ENCODE measurements around the gene CLK3. TPM values are rescaled to one million over a fixed set of nuclear protein-coding genes. Genes with fewer than 3 reads are reported as not detected.

The CLK3 gene
- total and polyA plus RNA-seq, 2 of the 13 experiments (the other 11 are each of a cell fraction or from before 2014, with no cell fraction given), result 41.5 to 82.0 TPM

- TF ChIP-seq, protein P1, sequence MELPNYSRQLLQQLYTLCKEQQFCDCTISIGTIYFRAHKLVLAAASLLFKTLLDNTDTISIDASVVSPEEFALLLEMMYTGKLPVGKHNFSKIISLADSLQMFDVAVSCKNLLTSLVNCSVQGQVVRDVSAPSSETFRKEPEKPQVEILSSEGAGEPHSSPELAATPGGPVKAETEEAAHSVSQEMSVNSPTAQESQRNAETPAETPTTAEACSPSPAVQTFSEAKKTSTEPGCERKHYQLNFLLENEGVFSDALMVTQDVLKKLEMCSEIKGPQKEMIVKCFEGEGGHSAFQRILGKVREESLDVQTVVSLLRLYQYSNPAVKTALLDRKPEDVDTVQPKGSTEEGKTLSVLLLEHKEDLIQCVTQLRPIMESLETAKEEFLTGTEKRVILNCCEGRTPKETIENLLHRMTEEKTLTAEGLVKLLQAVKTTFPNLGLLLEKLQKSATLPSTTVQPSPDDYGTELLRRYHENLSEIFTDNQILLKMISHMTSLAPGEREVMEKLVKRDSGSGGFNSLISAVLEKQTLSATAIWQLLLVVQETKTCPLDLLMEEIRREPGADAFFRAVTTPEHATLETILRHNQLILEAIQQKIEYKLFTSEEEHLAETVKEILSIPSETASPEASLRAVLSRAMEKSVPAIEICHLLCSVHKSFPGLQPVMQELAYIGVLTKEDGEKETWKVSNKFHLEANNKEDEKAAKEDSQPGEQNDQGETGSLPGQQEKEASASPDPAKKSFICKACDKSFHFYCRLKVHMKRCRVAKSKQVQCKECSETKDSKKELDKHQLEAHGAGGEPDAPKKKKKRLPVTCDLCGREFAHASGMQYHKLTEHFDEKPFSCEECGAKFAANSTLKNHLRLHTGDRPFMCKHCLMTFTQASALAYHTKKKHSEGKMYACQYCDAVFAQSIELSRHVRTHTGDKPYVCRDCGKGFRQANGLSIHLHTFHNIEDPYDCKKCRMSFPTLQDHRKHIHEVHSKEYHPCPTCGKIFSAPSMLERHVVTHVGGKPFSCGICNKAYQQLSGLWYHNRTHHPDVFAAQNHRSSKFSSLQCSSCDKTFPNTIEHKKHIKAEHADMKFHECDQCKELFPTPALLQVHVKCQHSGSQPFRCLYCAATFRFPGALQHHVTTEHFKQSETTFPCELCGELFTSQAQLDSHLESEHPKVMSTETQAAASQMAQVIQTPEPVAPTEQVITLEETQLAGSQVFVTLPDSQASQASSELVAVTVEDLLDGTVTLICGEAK (IDR thresholded peaks at IDR 0.05), result no peak
- TF ChIP-seq, protein P1 (CRISPR knock-in tag; IDR thresholded peaks at IDR 0.05), result peak; percentile 48; the same call in 1 of the 2 replicates
- TF ChIP-seq ZBTB20 (CRISPR knock-in tag; IDR thresholded peaks at IDR 0.05; ENCODE audit: borderline replicate concordance, low read depth), result no peak
- TF ChIP-seq ZMYM4 (CRISPR knock-in tag; IDR thresholded peaks at IDR 0.05), result peak; percentile 76
- TF ChIP-seq SATB2 (CRISPR knock-in tag; IDR thresholded peaks at IDR 0.05), result no peak; the same call in 1 of the 2 replicates
- TF ChIP-seq HMGA1 (CRISPR knock-in tag; conservative IDR thresholded peaks at IDR 0.05), result no peak
- TF ChIP-seq ZNF891 (CRISPR knock-in tag; IDR thresholded peaks at IDR 0.05), result no peak
- peak; percentile 13; the same call in 1 of the 2 replicates for TF ChIP-seq HNF1B (CRISPR knock-in tag; IDR thresholded peaks at IDR 0.05)
- no peak for TF ChIP-seq SCMH1 (CRISPR knock-in tag; IDR thresholded peaks at IDR 0.05; ENCODE audit: borderline replicate concordance)
- TF ChIP-seq ZNF296 (CRISPR knock-in tag; conservative IDR thresholded peaks at IDR 0.05), result peak; percentile 47; the same call in 1 of the 2 replicates
- TF ChIP-seq ZNF619 (CRISPR knock-in tag; IDR thresholded peaks at IDR 0.05), result peak; percentile 50
- peak; percentile 95 for TF ChIP-seq GABPB1 (CRISPR knock-in tag; IDR thresholded peaks at IDR 0.05)
- TF ChIP-seq, protein P2, sequence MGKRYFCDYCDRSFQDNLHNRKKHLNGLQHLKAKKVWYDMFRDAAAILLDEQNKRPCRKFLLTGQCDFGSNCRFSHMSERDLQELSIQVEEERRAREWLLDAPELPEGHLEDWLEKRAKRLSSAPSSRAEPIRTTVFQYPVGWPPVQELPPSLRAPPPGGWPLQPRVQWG (CRISPR knock-in tag; IDR thresholded peaks at IDR 0.05; ENCODE audit: borderline replicate concordance, low read depth), result no peak
- TF ChIP-seq RBAK (CRISPR knock-in tag; IDR thresholded peaks at IDR 0.05), result no peak
- TF ChIP-seq KDM2A (CRISPR knock-in tag; IDR thresholded peaks at IDR 0.05; ENCODE audit: borderline replicate concordance, low read depth), result peak; percentile 69; the same call in 1 of the 2 replicates
- TF ChIP-seq CEBPB (IDR thresholded peaks at IDR 0.05; ENCODE audit: borderline replicate concordance, low read depth, low read length), result no peak
- TF ChIP-seq SYNCRIP (IDR thresholded peaks at IDR 0.05; ENCODE audit: insufficient read depth, low read depth, low read length), result no peak
- TF ChIP-seq HOXA5 (CRISPR knock-in tag; IDR thresholded peaks at IDR 0.05), result peak; percentile 36
- TF ChIP-seq ZNF75D (CRISPR knock-in tag; IDR thresholded peaks at IDR 0.05; ENCODE audit: borderline replicate concordance), result no peak
Observed at GRCh38 chr15:74615508-74616365, at the start of gene CLK3 (continued).
